ENCODE results near the gene C10orf67.

DNA sequence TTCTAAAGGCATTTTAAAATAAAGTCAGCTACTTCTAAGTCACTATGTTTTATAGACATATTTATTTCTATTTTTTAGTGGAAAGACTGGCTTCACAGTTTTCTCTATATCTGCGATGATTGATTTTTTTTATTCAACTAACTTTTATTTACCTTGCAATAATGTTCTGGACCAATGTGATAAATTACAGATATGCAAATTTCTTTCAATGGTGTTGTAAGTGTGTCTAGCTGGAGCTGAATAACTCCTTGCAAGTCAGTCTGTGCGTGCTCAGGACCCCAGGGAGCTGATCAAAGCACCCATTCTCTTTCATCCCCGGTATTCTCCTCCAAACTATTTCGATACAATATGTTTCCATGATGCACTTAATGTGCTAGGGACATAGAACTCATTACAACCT, 142.8 kb downstream of the C10orf67 start:
- TF ChIP-seq REST (IDR thresholded peaks at IDR 0.05; ENCODE audit: low read depth): no peak
- no peak for TF ChIP-seq POLR2AphosphoS5 (IDR thresholded peaks at IDR 0.05; ENCODE audit: low read depth, low read length)
- TF ChIP-seq CTCF (IDR thresholded peaks at IDR 0.05 in 2 of 3, conservative IDR thresholded peaks at IDR 0.05 in 1 of 3; ENCODE audit: borderline replicate concordance in 1 of 3, insufficient read depth in 1 of 3, low read depth in 2 of 3, low read length in 2 of 3): no peak

Measured in HCT116 (cell line).